Osteocyte (in vitro differentiated cells): ENCODE data around the gene SLC35A3. TPM values are rescaled to one million over a fixed set of nuclear protein-coding genes. Genes with fewer than 3 reads are reported as not detected.

Experiments used
- DNase-seq: peaks from one replicate; pipeline ENCODE4 v3.0.0; 2021; ENCODE audit warnings: mixed read lengths; ENCODE audit not compliant: unreplicated experiment; ENCODE audit errors: extremely low spot score
- H3K27ac Mint-ChIP-seq: one replicate; pipeline ENCODE4 v1.8.0; 2021; ENCODE audit warnings: mild to moderate bottlenecking, mixed read lengths; ENCODE audit not compliant: unreplicated experiment
- H3K27me3 Mint-ChIP-seq: one replicate; pipeline ENCODE4 v1.8.0; 2021; ENCODE audit warnings: mixed read lengths; ENCODE audit not compliant: unreplicated experiment
- H3K36me3 Mint-ChIP-seq: one replicate; pipeline ENCODE4 v1.8.0; 2021; ENCODE audit warnings: mixed read lengths; ENCODE audit not compliant: unreplicated experiment
- H3K4me1 Mint-ChIP-seq: one replicate; pipeline ENCODE4 v1.8.0; 2021; ENCODE audit warnings: mixed read lengths; ENCODE audit not compliant: unreplicated experiment
- H3K4me3 Mint-ChIP-seq: one replicate; pipeline ENCODE4 v1.8.0; 2021; ENCODE audit warnings: mild to moderate bottlenecking, moderate library complexity, mixed read lengths; ENCODE audit not compliant: unreplicated experiment
- H3K9me3 Mint-ChIP-seq: one replicate; pipeline ENCODE4 v1.8.0; 2021; ENCODE audit warnings: mixed read lengths; ENCODE audit not compliant: unreplicated experiment
- CTCF ChIP-seq: fragments of 200-600 bp; sonication (generic); IDR thresholded peaks from 2 replicates; pipeline ENCODE4 v1.5.0; 2021; ENCODE audit warnings: antibody characterized with exemption, mild to moderate bottlenecking, moderate library complexity
- total RNA-seq: library from RNA; stranded (reverse); gene quantifications from 2 replicates; pipeline ENCODE4 v1.2.1, GENCODE V29; 2021

Gene SLC35A3
- total RNA-seq, 1 donor from 2014 or later = 21.3 TPM

- DNase-seq = no peak
- Mint-ChIP-seq H3K36me3 (peaks cover 25% of the 10 kb centered on the region), H3K4me1 (no peaks in the 10 kb centered on the region), H3K27ac (no peak overlapping the region), H3K9me3 (peaks cover 11% of the 10 kb centered on the region), H3K27me3 (no peaks in the 10 kb centered on the region), H3K4me3 (no peak overlapping the region)
- no peak for TF ChIP-seq CTCF
These were observed 39.7 kb downstream of the SLC35A3 start for GRCh38 chr1:100009458-100009857.

GRCh38 chr1:100010804-100011203 lies 41.0 kb downstream of the SLC35A3 start:
- H3K36me3 Mint-ChIP-seq = peaks cover 14% of the 10 kb centered on the region
- no peaks in the 10 kb centered on the region for H3K27me3 Mint-ChIP-seq
- no peak for TF ChIP-seq CTCF
- H3K4me3 Mint-ChIP-seq = no peak overlapping the region
- no peaks in the 10 kb centered on the region for H3K4me1 Mint-ChIP-seq
- no peak overlapping the region for H3K27ac Mint-ChIP-seq
- peaks cover 2% of the 10 kb centered on the region for H3K9me3 Mint-ChIP-seq
- DNase-seq = no peak

GRCh38 chr1:100019220-100019619 lies 49.4 kb downstream of the SLC35A3 start:
- Mint-ChIP-seq H3K27ac (no peak overlapping the region), H3K36me3 (peaks cover 7% of the 10 kb centered on the region), H3K9me3 (no peaks in the 10 kb centered on the region), H3K27me3 (no peaks in the 10 kb centered on the region), H3K4me1 (no peaks in the 10 kb centered on the region), H3K4me3 (no peak overlapping the region)
- no peak for DNase-seq
- TF ChIP-seq CTCF = no peak

- no peaks in the 10 kb centered on the region for H3K4me1 Mint-ChIP-seq
- no peak for TF ChIP-seq CTCF
These were observed 53.7 kb downstream of the SLC35A3 start for GRCh38 chr1:100023482-100023881.

GRCh38 chr1:100027212-100027611 lies 57.4 kb downstream of the SLC35A3 start:
- Mint-ChIP-seq H3K4me1 (no peaks in the 10 kb centered on the region), H3K9me3 (no peaks in the 10 kb centered on the region), H3K27me3 (no peaks in the 10 kb centered on the region), H3K27ac (no peak overlapping the region), H3K4me3 (no peak overlapping the region), H3K36me3 (no peaks in the 10 kb centered on the region)
- TF ChIP-seq CTCF = no peak
- DNase-seq = no peak

More at GRCh38 chr1:100023482-100023881, 53.7 kb downstream of the SLC35A3 start:
- H3K9me3 Mint-ChIP-seq = no peaks in the 10 kb centered on the region
- H3K27ac Mint-ChIP-seq = no peak overlapping the region
- H3K36me3 Mint-ChIP-seq = peaks cover 2% of the 10 kb centered on the region
- H3K4me3 Mint-ChIP-seq = no peak overlapping the region
- H3K27me3 Mint-ChIP-seq = no peaks in the 10 kb centered on the region
- DNase-seq = no peak
